HG02678 (cell line): ENCODE measurements around the gene ALDH1A1.
"Not testable (repeated sequence)": the region's sequence is repeated elsewhere in the genome, so short reads cannot be mapped to it uniquely, and the experiment has no call there.

ENCODE experiments used
- ATAC-seq: cut with Tn5 transposase; IDR thresholded peaks from one replicate; pipeline ENCODE4 v1.9.1; 2021; ENCODE audit warnings: mild to moderate bottlenecking, moderate library complexity; ENCODE audit not compliant: unreplicated experiment

ALDH1A1 gene

DNA sequence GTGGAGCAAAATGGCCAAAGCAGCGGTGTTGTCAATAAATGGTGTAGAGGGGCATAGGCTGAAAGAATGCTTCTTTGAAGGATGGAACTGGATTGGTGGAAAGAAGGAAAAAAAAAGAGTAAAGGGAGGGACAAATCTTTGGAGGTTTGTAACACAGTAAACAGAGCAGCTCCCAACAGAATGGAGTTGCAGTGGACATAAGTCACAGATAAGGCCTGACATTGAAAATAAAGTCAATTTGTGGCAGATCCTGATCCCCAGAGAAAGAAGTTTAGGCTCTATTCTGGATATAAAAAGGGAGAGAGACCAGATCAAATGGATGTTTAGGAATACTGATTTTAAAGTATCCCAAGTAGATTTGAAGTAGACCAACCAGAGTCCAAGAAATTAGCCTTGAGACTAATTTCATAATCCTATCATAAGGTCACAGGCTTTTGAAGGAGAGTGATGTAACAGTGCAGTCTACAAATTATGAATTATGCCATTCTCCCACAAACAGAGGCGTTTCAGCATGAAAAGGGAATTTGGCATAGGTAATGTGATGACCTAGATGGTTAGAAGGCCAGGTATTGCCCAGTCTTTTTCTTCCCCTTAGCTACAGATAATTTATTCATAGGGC lies 8.9 kb downstream of the ALDH1A1 start:
- no peak for ATAC-seq

DNA sequence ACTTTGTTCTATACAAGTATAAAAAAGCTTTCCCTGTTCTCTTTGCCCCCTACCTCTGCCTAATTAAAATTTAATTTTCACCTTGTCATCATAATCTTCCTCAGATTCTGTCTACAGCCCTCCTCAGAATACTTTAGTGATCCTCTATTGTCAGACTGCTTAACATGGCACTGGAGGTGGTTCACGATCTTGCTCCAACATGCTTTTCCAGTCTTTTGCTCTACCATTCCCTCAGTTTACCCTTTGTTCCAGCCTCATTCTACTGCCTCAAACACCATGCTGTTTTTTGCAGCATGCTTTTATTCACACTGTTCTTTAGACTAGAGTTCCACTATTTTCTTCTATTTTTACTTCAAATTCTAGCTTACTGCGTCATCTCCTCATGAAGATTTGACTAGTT lies 10.4 kb downstream of the ALDH1A1 start:
- no peak for ATAC-seq

DNA sequence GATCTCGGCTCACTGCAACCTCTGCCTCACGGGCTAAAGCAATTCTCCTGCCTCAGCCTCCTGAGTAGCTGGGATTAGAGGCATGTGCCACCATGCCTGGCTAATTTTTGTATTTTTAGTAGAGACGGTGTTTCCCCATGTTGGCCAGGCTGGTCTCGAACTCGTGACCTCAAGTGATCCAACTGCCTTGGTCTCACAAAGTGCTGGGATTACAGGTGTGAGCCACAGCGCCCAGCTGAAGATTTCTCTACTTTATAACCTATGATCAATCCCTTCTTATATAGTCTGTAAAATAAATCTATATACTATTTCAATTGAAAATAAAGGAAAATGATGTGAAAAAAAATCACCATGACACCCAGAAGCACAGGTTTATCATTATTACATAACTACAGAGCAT lies 13.3 kb downstream of the ALDH1A1 start:
- ATAC-seq: not testable (repeated sequence)

DNA sequence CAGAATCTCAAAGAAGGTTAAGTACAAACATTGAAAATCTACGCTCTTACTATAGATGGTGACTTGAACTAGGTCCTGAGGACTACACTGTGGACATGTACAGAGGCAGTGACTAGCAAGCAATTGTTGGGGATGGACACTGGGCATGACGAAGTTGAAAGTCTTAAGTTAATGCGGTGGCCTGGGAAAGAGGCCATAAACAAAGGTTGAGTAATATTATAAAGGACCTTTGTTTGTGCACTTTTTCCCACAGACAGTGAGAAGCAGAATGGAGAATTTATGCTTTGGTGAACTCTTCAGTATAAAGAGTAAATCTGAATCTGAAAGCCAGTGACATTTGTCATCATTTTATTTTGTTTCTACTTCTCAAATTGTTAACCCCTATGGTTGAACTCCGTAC lies 15.3 kb downstream of the ALDH1A1 start:
- no peak for ATAC-seq

GRCh38 chr9:72936679-72937078 lies 16.2 kb downstream of the ALDH1A1 start:
- ATAC-seq: no peak

- no peak for ATAC-seq
Observed at GRCh38 chr9:72936266-72936665, 16.6 kb downstream of the ALDH1A1 start.

- no peak for ATAC-seq
Observed at GRCh38 chr9:72935595-72935994, 17.3 kb downstream of the ALDH1A1 start.

DNA sequence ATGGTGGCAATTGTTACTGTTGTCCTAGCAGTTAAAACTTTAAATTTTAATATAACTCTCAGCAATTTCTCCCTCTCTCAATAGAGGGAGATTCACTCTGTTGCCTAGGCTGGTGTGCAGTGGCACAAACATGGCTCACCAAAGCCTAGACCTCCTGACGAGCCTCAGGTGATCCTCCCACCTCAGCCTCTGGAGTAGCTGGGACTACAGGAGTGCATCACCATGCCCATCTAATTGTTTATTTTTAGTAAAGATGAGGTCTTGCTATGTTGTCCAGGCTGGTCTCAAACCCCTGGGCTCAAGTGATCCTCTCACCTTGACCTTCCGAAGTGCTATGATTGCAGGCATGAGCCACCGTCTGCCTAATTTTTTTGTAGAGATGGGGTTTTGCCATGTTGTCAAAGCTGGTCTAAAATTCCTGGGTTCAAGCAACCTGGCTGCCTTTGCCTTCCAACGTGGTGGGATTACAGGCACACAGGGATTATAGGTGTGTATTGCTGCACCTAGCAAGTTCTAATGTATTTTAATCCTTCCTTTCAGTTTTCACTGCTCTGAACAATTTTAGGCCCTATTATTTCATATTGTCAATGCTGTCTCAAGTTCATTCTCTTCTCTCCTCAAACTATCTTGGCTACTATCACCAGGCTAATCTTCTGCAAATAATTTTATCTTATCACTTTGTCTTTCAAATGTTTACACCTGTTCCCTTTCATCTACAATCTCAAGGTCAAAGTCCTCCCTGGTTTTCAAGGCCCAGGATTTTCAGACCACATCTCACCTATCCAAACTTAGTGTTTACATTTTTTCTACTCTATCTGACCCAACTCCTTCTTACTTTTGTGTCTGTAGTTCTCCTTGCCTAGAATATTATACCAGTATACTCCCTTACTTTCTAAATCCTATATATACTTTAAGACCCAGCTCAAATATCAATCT lies 18.9 kb downstream of the ALDH1A1 start:
- ATAC-seq: no peak

- ATAC-seq: no peak
Observed at GRCh38 chr9:72932619-72933018, 20.2 kb downstream of the ALDH1A1 start.

GRCh38 chr9:72931897-72932296 lies 21.0 kb downstream of the ALDH1A1 start:
- ATAC-seq: no peak

DNA sequence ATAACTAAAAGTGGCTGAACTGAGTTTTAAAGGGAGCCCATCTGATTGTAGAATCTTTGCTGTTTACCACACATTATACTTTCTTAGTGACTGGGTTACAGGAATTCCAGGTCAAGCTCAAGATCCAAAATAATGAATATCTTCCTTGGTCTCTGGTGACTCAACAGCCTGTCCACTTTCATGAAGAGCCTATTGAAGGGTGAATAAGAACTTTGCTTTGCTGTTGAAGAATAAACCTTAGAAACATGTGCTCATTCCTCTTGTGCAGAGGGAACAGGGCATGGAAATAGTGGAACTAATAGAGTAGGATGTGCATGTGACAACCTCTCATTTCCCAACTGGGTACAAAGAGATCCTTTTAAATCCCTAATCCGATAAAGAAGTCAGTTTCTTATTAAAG lies 21.4 kb downstream of the ALDH1A1 start:
- no peak for ATAC-seq

GRCh38 chr9:72930828-72931227 lies 22.0 kb downstream of the ALDH1A1 start:
- ATAC-seq: no peak

DNA sequence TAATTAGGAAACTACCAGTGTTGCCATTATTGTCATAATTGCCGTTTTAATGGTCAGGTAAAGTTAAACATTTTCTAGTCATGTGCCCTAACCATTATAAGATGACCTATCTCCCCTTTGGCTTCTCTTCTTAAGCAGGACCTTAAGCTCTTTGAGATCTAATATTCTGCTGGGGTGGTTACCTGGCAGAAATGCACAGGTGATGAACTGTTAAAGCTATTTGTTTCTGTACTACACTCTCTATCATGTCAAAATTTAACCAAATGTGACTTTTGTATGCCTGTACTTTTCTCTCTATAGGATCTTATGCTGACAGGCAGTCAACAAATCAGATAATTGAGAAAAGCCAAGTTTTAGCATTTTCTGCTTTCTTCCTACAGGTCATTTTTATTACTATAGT lies 23.3 kb downstream of the ALDH1A1 start:
- no peak for ATAC-seq

DNA sequence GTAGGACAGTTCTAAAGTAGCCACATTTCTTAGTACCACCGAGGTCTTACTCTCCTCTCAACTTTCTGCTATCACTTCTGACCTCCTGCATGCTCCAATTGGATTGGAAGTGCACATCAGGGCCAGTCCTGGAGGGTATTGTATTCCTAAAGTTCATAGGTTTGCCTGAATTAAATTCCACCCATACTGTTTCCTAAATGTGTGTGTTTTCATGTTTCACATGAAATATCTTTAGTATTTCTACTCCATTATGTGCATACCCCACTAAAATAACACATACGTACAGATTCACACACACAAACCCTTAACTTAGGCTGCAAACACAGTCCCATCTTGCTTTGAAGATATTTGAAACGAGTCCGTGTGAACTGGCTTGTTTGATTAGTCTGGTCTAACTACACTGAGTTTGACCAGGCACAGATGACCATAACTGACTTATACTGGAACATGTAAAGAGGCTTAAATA lies 24.8 kb downstream of the ALDH1A1 start:
- no peak for ATAC-seq

DNA sequence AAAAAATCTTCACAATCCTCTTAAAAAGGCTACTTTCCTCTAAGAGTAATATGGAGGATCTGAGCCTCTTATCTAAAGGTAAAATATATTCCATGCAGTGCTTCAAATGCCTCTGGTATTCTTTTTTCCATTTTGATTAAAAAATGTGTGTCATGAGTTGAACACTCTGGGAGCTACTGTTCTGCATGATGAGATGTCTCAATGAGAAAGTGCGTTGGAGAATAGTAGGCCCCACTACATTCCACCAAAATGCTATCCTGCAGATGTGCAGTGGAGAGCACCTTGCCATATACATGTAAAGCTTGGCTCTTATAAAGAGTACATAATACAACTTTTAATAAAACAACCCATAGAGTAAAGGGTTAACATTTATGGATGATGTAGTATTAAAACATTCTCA lies 26.3 kb downstream of the ALDH1A1 start:
- ATAC-seq: no peak

GRCh38 chr9:72925891-72926290 lies 27.0 kb downstream of the ALDH1A1 start:
- ATAC-seq: no peak

DNA sequence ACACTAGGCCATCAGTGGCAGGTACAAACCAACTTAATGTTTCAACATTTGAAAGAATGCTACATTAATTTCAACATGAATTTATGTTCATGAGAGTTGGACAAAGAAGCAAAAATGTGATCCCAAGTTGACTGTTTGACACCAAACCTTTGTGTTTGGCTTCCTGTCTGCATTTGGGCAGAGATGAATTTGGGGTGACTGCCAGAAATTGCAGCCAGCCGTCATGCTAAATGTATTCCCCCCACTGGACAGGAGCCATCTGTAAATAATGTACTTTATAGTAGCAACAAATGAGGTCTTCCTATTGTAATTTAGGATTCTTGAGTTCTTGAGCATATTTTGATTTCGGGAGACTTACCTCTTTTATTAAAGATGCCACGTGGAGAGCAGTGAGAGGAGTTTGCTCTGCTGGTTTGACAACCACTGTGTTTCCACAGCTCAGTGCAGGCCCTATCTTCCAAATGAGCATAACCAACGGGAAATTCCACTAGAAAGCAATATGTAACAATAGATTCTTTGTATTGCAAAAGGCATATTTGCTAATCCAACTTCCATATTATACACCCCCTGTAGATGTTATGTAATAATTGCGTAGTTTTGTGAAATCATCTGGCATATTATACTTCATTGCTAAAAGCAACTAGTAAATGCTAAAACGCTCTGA lies 27.6 kb downstream of the ALDH1A1 start:
- ATAC-seq: no peak

- ATAC-seq: no peak
Observed at GRCh38 chr9:72924154-72924790, 28.6 kb downstream of the ALDH1A1 start.

GRCh38 chr9:72923077-72923476 lies 29.8 kb downstream of the ALDH1A1 start:
- no peak for ATAC-seq

GRCh38 chr9:72921888-72922654 lies 30.8 kb downstream of the ALDH1A1 start:
- no peak for ATAC-seq
